ENCODE data around the gene PTGES2.
A peak's percentile ranks its signal among the peaks of the same experiment; 100 is the strongest.
"Not testable (repeated sequence)": the region's sequence is repeated elsewhere in the genome, so short reads cannot be mapped to it uniquely, and the experiment has no call there.

PTGES2 gene

GRCh38 chr9:128136816-128137793 is 9.6 kb upstream of the PTGES2 start:
- DNase-seq: no peak

- DNase-seq: not testable (repeated sequence)
Observed at GRCh38 chr9:128135561-128135960, 8.0 kb upstream of the PTGES2 start.

GRCh38 chr9:128132139-128132538 is 4.6 kb upstream of the PTGES2 start:
- not testable (repeated sequence) for DNase-seq

GRCh38 chr9:128131346-128131745 is 3.8 kb upstream of the PTGES2 start:
- DNase-seq: not testable (repeated sequence)

- not testable (repeated sequence) for DNase-seq
Observed at GRCh38 chr9:128130651-128131050, 3.1 kb upstream of the PTGES2 start.

- DNase-seq: peak; percentile 64 to 72
Observed at GRCh38 chr9:128129976-128130590, 2.6 kb upstream of the PTGES2 start.

GRCh38 chr9:128128836-128129590 is 1.5 kb upstream of the PTGES2 start:
- DNase-seq: no peak

- peak; percentile 83 for DNase-seq
Observed at GRCh38 chr9:128127990-128128835, 684 bp upstream of the PTGES2 start.

- no peak for DNase-seq
Observed at GRCh38 chr9:128125580-128126354, 1.8 kb downstream of the PTGES2 start.

- peak; percentile 54 to 63 for DNase-seq
Observed at GRCh38 chr9:128124873-128125579, 2.5 kb downstream of the PTGES2 start.

- DNase-seq: no peak
Observed at GRCh38 chr9:128124451-128124850, 3.1 kb downstream of the PTGES2 start.

- no peak for DNase-seq
Observed at GRCh38 chr9:128123451-128124080, 4.0 kb downstream of the PTGES2 start.

- DNase-seq: no peak
Observed at GRCh38 chr9:128122809-128123175, 4.7 kb downstream of the PTGES2 start.

GRCh38 chr9:128121924-128122808 is 5.4 kb downstream of the PTGES2 start:
- no peak for DNase-seq

- no peak for DNase-seq
Observed at GRCh38 chr9:128121466-128121810, 6.1 kb downstream of the PTGES2 start.

GRCh38 chr9:128120741-128121465 is 6.6 kb downstream of the PTGES2 start:
- no peak for DNase-seq

GRCh38 chr9:128120061-128120740 is 7.3 kb downstream of the PTGES2 start:
- DNase-seq: no peak

Data from stimulated activated CD4-positive, alpha-beta T cell treated with anti-CD3 and anti-CD28 coated beads, Interleukin-2, amount 100 ng/mL, for 24 hours (primary cell).